Measurements from ENCODE around the gene C5. TPM values are rescaled to one million over a fixed set of nuclear protein-coding genes. Genes with fewer than 3 reads are reported as not detected.

The C5 gene
- total and polyA plus RNA-seq, 9 of the 15 experiments (the other 6 are each of a cell fraction or from before 2014, with no cell fraction given) = 0.08 to 0.91 (median 0.42) TPM

- TF ChIP-seq ZNF280B (CRISPR knock-in tag; IDR thresholded peaks at IDR 0.05) (no peak), ZBTB17 (CRISPR knock-in tag; IDR thresholded peaks at IDR 0.05) (no peak), DEAF1 (CRISPR knock-in tag; IDR thresholded peaks at IDR 0.05) (peak; percentile 82), ZNF134 (CRISPR knock-in tag; conservative IDR thresholded peaks at IDR 0.05) (no peak), RCOR1 (IDR thresholded peaks at IDR 0.05; ENCODE audit: borderline replicate concordance in 1 of 2, low read depth in 2 of 2, low read length in 2 of 2) (peak in 1 of 2 experiments; percentile 57; a peak in 1 of 4 replicates), ETV5 (CRISPR knock-in tag; IDR thresholded peaks at IDR 0.05; ENCODE audit: low read depth) (peak; percentile 20; the same call in 1 of the 2 replicates), SMAD3 (CRISPR knock-in tag; conservative IDR thresholded peaks at IDR 0.05) (no peak), POLR2AphosphoS5 (IDR thresholded peaks at IDR 0.05; ENCODE audit: control insufficient read depth, insufficient read depth, low read depth, low read length) (no peak), XRCC3 (IDR thresholded peaks at IDR 0.05) (no peak), ZNF592 (IDR thresholded peaks at IDR 0.05) (0 out of 2 replicates have a peak, but pooled peaks have one; percentile 34), CTBP1 (IDR thresholded peaks at IDR 0.05; ENCODE audit: borderline replicate concordance) (peak; percentile 25; the same call in 1 of the 2 replicates), ZNF239 (CRISPR knock-in tag; IDR thresholded peaks at IDR 0.05) (no peak), ZNF24 (IDR thresholded peaks at IDR 0.05) (peak; percentile 69), MIER1 (IDR thresholded peaks at IDR 0.05; ENCODE audit: low read depth) (no peak), THRAP3 (IDR thresholded peaks at IDR 0.05; ENCODE audit: borderline replicate concordance) (no peak), ZNF589 (CRISPR knock-in tag; IDR thresholded peaks at IDR 0.05; ENCODE audit: low read depth) (no peak), SIX5 (IDR thresholded peaks at IDR 0.05; ENCODE audit: borderline replicate concordance in 1 of 2, insufficient read depth in 1 of 2, low read depth in 1 of 2, low read length in 2 of 2) (no peak), ZFP91 (CRISPR knock-in tag; IDR thresholded peaks at IDR 0.05) (no peak)
These were observed 113.9 kb downstream of the C5 start (continued) for GRCh38 chr9:120936011-120936763.
